Endothelial cell of umbilical vein (primary cell): ENCODE results near the gene HBE1. TPM values are rescaled to one million over a fixed set of nuclear protein-coding genes. Genes with fewer than 3 reads are reported as not detected.

Source experiments
- BruUV-seq: library from RNA; stranded (reverse); fragments of 400-500 nt; replicated peaks from 2 replicates; lab custom pipeline; 2021; lab: Mats Ljungman, UMichigan
- CTCF ChIA-PET: fragments of 300-600, 350-600 bp; sonication (Branson Sonifier 250); formaldehyde crosslinking; loops from one replicate; lab custom pipeline; 2021; ENCODE audit warnings: antibody characterized with exemption, inconsistent platforms; lab: Charles Lee
- POLR2A ChIA-PET: fragments of 300-600, 350-600 bp; sonication (Branson Sonifier 250); formaldehyde crosslinking; loops from one replicate; lab custom pipeline; 2021; ENCODE audit warnings: antibody characterized with exemption, inconsistent platforms; lab: Charles Lee
- DNase-seq: peaks from one replicate; pipeline ENCODE4 v3.0.0-alpha.2; 2011; ENCODE audit warnings: low read depth, low spot score
- FAIRE-seq: peaks from 2 replicates; lab custom pipeline; 2011; peaks lifted over from hg19 to GRCh38; lab: Jason Lieb, UNC
- H2AFZ ChIP-seq: 2 replicates; pipeline ENCODE4 v1.6.0; 2012; ENCODE audit warnings: low read depth, low read length, control low read depth, inconsistent platforms
- H3K27ac ChIP-seq: 2 replicates; pipeline ENCODE4 v1.5.1; 2011; ENCODE audit warnings: low read depth, mild to moderate bottlenecking, control low read depth, low read length, moderate library complexity; ENCODE audit not compliant: insufficient read depth
- H3K27me3 ChIP-seq, 2 experiments: 2 replicates each; pipeline versions ENCODE4 v1.6.0 to v1.6.1; 2011; ENCODE audit warnings: low read length in 2 of 2, mixed read lengths in 1 of 2; ENCODE audit not compliant: control insufficient read depth in 2 of 2, insufficient read depth in 2 of 2
- H3K36me3 ChIP-seq, 2 experiments: 2 replicates in 1 of 2; 3 replicates in 1 of 2; pipeline ENCODE4 v1.5.1; 2011; ENCODE audit warnings: low read length in 2 of 2, mild to moderate bottlenecking in 1 of 2, moderate library complexity in 1 of 2; ENCODE audit not compliant: control insufficient read depth in 2 of 2, insufficient read depth in 2 of 2; ENCODE audit errors: extremely low read depth in 1 of 2
- H3K4me1 ChIP-seq: 3 replicates; pipeline ENCODE4 v1.5.1; 2011; ENCODE audit warnings: mild to moderate bottlenecking, low read length; ENCODE audit not compliant: control insufficient read depth, insufficient read depth; ENCODE audit errors: extremely low read depth
- H3K4me2 ChIP-seq: 2 replicates; pipeline ENCODE4 v1.6.1; 2011; ENCODE audit warnings: low read length, control low read depth, mixed read lengths; ENCODE audit not compliant: insufficient read depth
- H3K4me3 ChIP-seq, 3 experiments: fragments of 200-600 bp in 1 of 3; sonication (generic), shearing (Covaris generic) in 1 of 3; replicated peaks in 1 of 3; 2 replicates each; pipeline ENCODE4 v1.5.1; 2011 to 2016; ENCODE audit warnings: control low read depth in 3 of 3, low read length in 3 of 3, mild to moderate bottlenecking in 2 of 3, inconsistent platforms in 1 of 3, low read depth in 1 of 3, moderate library complexity in 1 of 3; ENCODE audit not compliant: insufficient read depth in 1 of 3
- H3K79me2 ChIP-seq: 2 replicates; pipeline ENCODE4 v1.6.0; 2012; ENCODE audit warnings: low read length, inconsistent platforms; ENCODE audit not compliant: control insufficient read depth, insufficient read depth
- H3K9ac ChIP-seq: replicated peaks from 2 replicates; pipeline ENCODE3; 2011; ENCODE audit warnings: low read length, control low read depth; ENCODE audit not compliant: insufficient read depth; ENCODE audit errors: extremely low read depth
- H3K9me1 ChIP-seq: replicated peaks from 3 replicates; pipeline ENCODE4 v1.6.0; 2011; ENCODE audit warnings: mild to moderate bottlenecking, low read length; ENCODE audit not compliant: control insufficient read depth, insufficient read depth; ENCODE audit errors: extremely low read depth
- H3K9me3 ChIP-seq: replicated peaks from 2 replicates; pipeline ENCODE4 v1.5.1; 2012; ENCODE audit warnings: low read length, inconsistent platforms; ENCODE audit not compliant: control insufficient read depth, insufficient read depth
- H4K20me1 ChIP-seq: replicated peaks from 2 replicates; pipeline ENCODE3; 2011; ENCODE audit warnings: mild to moderate bottlenecking, low read length; ENCODE audit not compliant: control insufficient read depth, insufficient read depth; ENCODE audit errors: extremely low read depth
- EZH2 ChIP-seq: IDR thresholded peaks from 2 replicates; pipeline ENCODE4 v1.6.1; 2012; ENCODE audit warnings: borderline replicate concordance, low read depth, mild to moderate bottlenecking, moderate library complexity, low read length, inconsistent platforms; ENCODE audit not compliant: severe bottlenecking
- FOS ChIP-seq: IDR thresholded peaks from 2 replicates; pipeline ENCODE4 v1.6.1; 2011; ENCODE audit warnings: mild to moderate bottlenecking, low read length, moderate library complexity, borderline replicate concordance; ENCODE audit not compliant: insufficient read depth
- GATA2 ChIP-seq: IDR thresholded peaks from 2 replicates; pipeline ENCODE4 v1.7.0; 2011; ENCODE audit warnings: low read depth, mild to moderate bottlenecking, moderate library complexity, mixed read lengths, low read length; ENCODE audit not compliant: insufficient read length, insufficient read depth
- MYC ChIP-seq: IDR thresholded peaks from one replicate; pipeline ENCODE4 v1.6.1; 2011; ENCODE audit warnings: mild to moderate bottlenecking, low read depth, low read length
- POLR2A ChIP-seq: IDR thresholded peaks from 2 replicates; pipeline ENCODE4 v1.6.1; 2012; ENCODE audit warnings: low read depth, mild to moderate bottlenecking, control low read depth, low read length
- POLR2AphosphoS5 ChIP-seq: IDR thresholded peaks from 2 replicates; pipeline ENCODE4 v1.6.1; 2012; ENCODE audit warnings: low read depth, mild to moderate bottlenecking, control low read depth, low read length, moderate library complexity; ENCODE audit not compliant: insufficient read depth
- dilution Hi-C: fragments of 300-500 bp; cut with MboI; formaldehyde crosslinking; loops from one replicate; pipeline ENCODE4 v1.15.0; 2019; ENCODE audit warnings: low sequenced_read_pairs; ENCODE audit not compliant: extremely low pct_ligation_motif_present
- intact Hi-C: fragments of 100-400 bp; cut with micrococcal nuclease; formaldehyde crosslinking; loops from one replicate; pipeline ENCODE4 v1.10.0; 2022
- polyA plus RNA-seq, 4 experiments: library from polyadenylated mRNA; depleted of rRNA in 3 of 4; stranded (reverse) in 3 of 4; unstranded in 1 of 4; fragments of >200 nt; gene quantifications; 2 replicates each; pipeline versions ENCODE4 v1.2.1 to v1.2.3, GENCODE V29; 2011 to 2012; ENCODE audit warnings: missing spikeins in 1 of 4
- total RNA-seq: library from RNA; stranded (reverse); gene quantifications from 2 replicates; pipeline ENCODE4 v1.2.3, GENCODE V29; 2021
- TF ChIP-seq, protein P1 (sequence below), 2 donors: IDR thresholded peaks; 1 replicate in 1 of 2; 2 replicates in 1 of 2; pipeline ENCODE4 v1.5.1; 2011; ENCODE audit warnings: low read length in 2 of 2, mild to moderate bottlenecking in 2 of 2, moderate library complexity in 2 of 2, control low read depth in 1 of 2, inconsistent platforms in 1 of 2, low read depth in 1 of 2; ENCODE audit not compliant: insufficient read depth in 1 of 2; ENCODE audit errors: extremely low read depth in 1 of 2

Gene HBE1
- total and polyA plus RNA-seq, 2 donors (not counting 3 experiments of a cell fraction or from before 2014, with no cell fraction given): 0.37 TPM; not detected in 1

DNA sequence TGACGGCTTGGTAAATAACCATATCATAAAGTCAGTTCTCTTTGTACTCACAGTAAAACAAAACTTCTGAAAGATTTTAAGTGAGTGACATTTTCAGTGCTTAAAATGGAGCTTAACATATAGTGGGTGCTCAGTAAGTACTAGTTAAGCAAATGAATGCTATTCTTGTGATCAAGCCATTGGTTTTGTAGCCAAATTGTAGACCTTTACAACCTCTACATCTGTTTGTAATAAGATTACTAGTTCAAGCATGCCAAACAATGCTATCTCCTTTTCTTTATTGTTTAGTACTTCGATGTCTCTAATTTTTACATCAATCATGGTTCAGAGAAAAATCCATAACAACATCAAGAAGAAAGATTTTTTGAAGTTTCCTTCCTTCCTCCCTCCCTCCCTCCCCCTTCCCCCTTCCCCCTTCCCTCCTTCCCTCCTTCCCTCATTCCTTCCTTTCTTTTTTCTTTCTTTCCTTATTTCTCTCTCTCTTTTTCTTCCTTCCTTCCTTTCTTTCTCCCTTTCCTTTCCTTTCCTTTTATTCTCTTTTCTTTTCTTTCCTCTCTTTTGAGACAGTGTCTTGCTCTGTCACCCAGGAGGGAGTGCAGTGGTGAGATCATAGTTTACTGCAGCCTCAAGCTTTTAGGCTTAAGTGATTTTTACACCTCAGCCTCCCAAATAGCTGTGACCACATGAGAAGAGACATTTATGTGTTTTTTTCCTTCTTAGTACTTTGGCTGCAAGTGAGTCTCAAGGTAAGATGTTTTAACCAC, 37.7 kb upstream of the HBE1 start:
- no peak for FAIRE-seq
- Histone ChIP-seq H2AFZ (no peak overlapping the region), H3K27me3 (no peaks in the 10 kb centered on the region), H4K20me1 (no peaks in the 10 kb centered on the region), H3K79me2 (no peaks in the 10 kb centered on the region), H3K36me3 (no peaks in the 10 kb centered on the region), H3K9ac (no peak overlapping the region), H3K9me1 (no peaks in the 10 kb centered on the region), H3K9me3 (no peaks in the 10 kb centered on the region), H3K4me3 (no peak overlapping the region), H3K27ac (no peak overlapping the region), H3K4me1 (no peaks in the 10 kb centered on the region), H3K4me2 (no peak overlapping the region)
- BruUV-seq: no TSS peak
- DNase-seq: no peak
- no peak for TF ChIP-seq MYC
- TF ChIP-seq FOS: no peak
- TF ChIP-seq GATA2: no peak
- TF ChIP-seq POLR2A: no peak
- no peak for TF ChIP-seq POLR2AphosphoS5
- no peak for TF ChIP-seq EZH2
- TF ChIP-seq, protein P1, sequence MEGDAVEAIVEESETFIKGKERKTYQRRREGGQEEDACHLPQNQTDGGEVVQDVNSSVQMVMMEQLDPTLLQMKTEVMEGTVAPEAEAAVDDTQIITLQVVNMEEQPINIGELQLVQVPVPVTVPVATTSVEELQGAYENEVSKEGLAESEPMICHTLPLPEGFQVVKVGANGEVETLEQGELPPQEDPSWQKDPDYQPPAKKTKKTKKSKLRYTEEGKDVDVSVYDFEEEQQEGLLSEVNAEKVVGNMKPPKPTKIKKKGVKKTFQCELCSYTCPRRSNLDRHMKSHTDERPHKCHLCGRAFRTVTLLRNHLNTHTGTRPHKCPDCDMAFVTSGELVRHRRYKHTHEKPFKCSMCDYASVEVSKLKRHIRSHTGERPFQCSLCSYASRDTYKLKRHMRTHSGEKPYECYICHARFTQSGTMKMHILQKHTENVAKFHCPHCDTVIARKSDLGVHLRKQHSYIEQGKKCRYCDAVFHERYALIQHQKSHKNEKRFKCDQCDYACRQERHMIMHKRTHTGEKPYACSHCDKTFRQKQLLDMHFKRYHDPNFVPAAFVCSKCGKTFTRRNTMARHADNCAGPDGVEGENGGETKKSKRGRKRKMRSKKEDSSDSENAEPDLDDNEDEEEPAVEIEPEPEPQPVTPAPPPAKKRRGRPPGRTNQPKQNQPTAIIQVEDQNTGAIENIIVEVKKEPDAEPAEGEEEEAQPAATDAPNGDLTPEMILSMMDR (IDR thresholded peaks at IDR 0.05; ENCODE audit: extremely low read depth in 1 of 2, insufficient read depth in 1 of 2, low read depth in 1 of 2, low read length in 2 of 2): no peak
- ChIA-PET CTCF (no interaction called here), POLR2A (no interaction called here)
- dilution Hi-C loops (no loop called here), intact Hi-C loops (no loop called here)
